H1 (cell line): Measurements from ENCODE around the gene NR5A2. TPM values are rescaled to one million over a fixed set of nuclear protein-coding genes. Genes with fewer than 3 reads are reported as not detected.

ENCODE experiments used
- EP300 ChIP-seq, 2 experiments: IDR thresholded peaks; 1 replicate in 1 of 2; 2 replicates in 1 of 2; pipeline ENCODE4 v1.6.1; 2011 to 2012; ENCODE audit warnings: low read depth in 2 of 2, low read length in 2 of 2, mild to moderate bottlenecking in 2 of 2, borderline replicate concordance in 1 of 2, inconsistent platforms in 1 of 2, moderate library complexity in 1 of 2
- NRF1 ChIP-seq: IDR thresholded peaks from 2 replicates; pipeline ENCODE4 v1.6.1; 2011; ENCODE audit warnings: mild to moderate bottlenecking, low read depth, low read length, improper control_type of control experiment
- YY1 ChIP-seq: IDR thresholded peaks from 2 replicates; pipeline ENCODE4 v1.6.1; 2011; ENCODE audit warnings: low read depth, mild to moderate bottlenecking, low read length
- polyA plus RNA-seq, 7 experiments: library from polyadenylated mRNA; depleted of rRNA in 3 of 7; stranded (reverse) in 5 of 7; unstranded in 2 of 7; fragments of >200 nt in 5 of 7; fragments of 200-250 nt in 2 of 7; gene quantifications; 1 replicate in 5 of 7; 2 replicates in 1 of 7; 4 replicates in 1 of 7; pipeline versions ENCODE4 v1.2.1 to v1.2.3, GENCODE V29; 2011 to 2013; ENCODE audit warnings: missing spikeins in 2 of 7, mixed read lengths in 2 of 7
- total RNA-seq: library from RNA; stranded (reverse); fragmentation: NEBNext Ultra II Directional; extraction: Animal tissue kit (Norgen Biotek cat#: 25700); gene quantifications from 2 replicates; pipeline ENCODE4 v1.2.1, GENCODE V29; 2021
- TF ChIP-seq, protein P1 (sequence below): IDR thresholded peaks from 2 replicates; pipeline ENCODE4 v1.6.1; 2012; ENCODE audit warnings: inconsistent platforms

The NR5A2 gene
- total and polyA plus RNA-seq, 2 of the 8 experiments (the other 6 are each of a cell fraction or from before 2014, with no cell fraction given) = 1.7 to 11.6 TPM

- TF ChIP-seq, protein P1, sequence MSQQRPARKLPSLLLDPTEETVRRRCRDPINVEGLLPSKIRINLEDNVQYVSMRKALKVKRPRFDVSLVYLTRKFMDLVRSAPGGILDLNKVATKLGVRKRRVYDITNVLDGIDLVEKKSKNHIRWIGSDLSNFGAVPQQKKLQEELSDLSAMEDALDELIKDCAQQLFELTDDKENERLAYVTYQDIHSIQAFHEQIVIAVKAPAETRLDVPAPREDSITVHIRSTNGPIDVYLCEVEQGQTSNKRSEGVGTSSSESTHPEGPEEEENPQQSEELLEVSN = no peak
- TF ChIP-seq YY1 (no peak), NRF1 (no peak), EP300 (IDR thresholded peaks at IDR 0.05; ENCODE audit: borderline replicate concordance in 1 of 2, low read depth in 2 of 2, low read length in 2 of 2) (no peak)
Measured at GRCh38 chr1:200039849-200040474, 12.5 kb downstream of the NR5A2 start (continued).
